Stimulated activated naive CD4-positive, alpha-beta T cell (primary cell): ENCODE measurements around the gene HEXD.
"Not testable (repeated sequence)": the region's sequence is repeated elsewhere in the genome, so short reads cannot be mapped to it uniquely, and the experiment has no call there.

Experiments
- DNase-seq, 6 experiments: peaks; one replicate each; lab custom pipeline; 2025; lab: John Stamatoyannopoulos, UW

The HEXD gene

GRCh38 chr17:82440991-82441627 lies 23.0 kb downstream of the HEXD start:
- no peak for DNase-seq

GRCh38 chr17:82441691-82442487 lies 23.7 kb downstream of the HEXD start:
- no peak for DNase-seq

DNA sequence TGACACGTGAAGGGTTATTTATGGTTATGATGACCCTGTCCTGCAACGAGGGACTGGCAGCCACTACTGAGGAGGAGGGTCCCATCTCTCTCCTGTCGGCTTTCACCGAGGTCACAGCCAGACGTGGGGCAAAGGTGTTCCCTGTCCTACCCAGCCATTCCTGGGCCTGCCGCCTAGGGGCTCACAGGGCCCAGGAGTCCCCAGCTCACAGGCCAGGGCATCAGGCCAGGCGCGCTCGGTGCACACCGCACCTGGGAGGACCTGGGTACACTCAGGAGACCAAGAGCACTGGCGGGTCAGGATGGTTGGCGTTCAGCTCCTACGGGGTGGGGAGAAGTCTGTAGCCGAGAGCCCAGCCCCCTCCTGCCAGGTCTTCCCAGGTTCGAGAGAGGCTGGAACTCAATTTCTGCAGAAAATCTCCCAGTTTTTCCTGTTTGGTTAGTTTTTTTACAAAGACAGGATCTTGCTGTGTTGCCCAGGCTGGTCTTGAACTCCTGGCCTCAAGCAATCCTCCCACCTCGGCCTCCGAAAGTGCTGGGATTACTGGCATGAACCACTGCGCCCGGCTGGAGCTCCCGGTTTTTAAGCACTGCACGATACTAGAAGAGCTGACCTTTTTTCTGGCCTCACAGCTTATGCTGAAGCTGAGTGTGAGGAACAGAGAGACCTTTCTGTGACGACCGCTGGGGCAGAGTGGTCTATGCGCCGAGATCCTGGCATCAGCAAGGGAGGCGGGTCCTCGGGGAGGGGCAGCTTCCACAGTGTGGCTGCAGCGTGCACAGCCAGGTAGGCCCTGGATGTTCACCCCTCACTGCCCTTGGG lies 24.7 kb downstream of the HEXD start:
- DNase-seq, result no peak

DNA sequence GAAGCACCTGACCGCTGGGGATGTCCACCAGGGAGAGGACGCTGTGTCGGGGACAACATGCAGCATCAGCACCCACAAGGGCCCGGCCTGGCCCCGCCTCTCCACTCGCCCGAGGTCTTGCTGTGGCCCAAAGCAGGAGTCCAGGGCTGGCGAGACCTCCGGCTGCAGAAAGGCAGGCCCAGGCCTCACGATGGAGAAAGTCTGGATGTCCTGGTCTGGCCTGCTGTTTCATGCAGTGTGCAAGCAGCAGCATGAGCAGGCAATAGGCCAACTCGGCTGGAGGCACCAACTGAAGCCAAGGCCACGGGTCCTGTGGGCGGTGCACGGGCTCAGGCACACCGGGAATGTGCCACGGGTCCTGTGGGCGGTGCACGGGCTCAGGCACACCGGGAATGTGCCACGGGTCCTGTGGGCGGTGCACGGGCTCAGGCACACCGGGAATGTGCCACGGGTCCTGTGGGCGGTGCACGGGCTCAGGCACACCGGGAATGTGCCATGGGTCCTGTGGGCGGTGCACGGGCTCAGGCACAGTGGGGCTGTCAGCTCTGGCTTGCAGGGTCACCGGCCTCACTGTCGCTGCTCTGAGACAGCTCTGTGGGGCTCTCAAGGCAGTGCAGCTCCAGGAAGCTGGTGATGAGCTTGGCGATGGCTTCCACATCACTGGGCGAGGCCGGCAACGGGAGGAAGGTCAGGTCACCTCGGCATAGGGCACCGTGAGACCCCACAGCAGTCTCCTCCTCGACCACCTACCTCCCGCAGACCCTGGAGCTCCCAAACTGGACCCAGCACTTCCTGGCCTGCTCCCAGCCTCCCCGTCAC lies 25.5 kb downstream of the HEXD start:
- DNase-seq, result no peak

DNA sequence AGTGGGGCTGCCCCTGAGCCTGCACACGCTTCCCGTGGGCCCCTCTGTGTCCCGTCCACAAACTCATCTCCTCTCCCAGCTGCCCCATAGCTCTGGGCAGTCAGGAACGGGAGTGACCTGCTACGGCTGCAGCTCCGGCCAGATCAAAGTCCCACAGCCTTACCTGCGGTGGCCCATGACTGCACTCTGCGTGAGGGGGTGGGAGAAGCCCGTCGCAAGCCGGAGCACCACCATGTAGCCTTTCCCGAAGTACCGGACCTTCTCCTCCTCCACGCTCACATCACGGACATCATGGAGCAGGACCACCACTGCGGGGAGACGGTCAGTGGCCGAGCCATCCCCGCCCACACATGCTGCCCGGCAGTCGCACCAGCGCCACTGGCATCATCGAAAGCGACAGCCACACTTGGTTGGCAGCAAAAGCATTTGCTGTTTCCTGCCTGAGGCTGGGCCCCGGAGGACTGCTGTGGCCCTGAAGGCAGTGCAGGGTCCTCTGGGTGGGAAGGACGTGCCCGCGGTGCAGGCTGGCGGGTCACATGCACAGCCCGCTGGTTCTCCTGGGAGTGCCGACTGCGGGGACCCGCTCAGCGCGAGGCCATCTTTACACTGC lies 26.2 kb downstream of the HEXD start:
- DNase-seq, result no peak

DNA sequence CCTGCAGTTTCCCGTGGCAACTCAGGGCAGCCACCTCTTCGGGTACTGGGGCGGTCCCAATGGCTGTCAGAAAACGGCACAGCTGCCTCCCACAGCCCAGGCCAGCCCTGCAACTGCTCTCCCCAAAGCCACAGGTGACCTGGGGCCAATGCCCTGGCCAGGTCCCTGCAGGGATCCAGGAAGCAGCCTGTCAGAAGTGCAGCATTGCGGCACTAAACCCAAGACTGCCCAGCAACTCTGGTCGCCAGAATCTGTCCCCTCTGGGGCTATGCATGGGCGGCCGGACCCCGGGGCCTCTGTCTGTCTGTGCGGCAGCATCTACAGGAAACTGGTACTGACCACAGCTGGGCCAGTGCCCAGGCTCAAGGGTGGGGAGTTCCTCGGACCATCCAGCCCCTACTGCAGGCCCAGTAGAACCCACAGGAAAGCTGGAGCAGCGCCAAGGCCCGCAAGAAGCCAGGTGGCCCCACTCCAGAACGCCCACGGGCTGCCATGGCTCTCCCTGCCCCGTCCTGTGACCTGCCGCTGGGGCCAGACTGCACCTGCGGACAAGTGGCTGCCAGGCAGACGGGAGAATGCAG lies 26.9 kb downstream of the HEXD start:
- DNase-seq, result no peak

DNA sequence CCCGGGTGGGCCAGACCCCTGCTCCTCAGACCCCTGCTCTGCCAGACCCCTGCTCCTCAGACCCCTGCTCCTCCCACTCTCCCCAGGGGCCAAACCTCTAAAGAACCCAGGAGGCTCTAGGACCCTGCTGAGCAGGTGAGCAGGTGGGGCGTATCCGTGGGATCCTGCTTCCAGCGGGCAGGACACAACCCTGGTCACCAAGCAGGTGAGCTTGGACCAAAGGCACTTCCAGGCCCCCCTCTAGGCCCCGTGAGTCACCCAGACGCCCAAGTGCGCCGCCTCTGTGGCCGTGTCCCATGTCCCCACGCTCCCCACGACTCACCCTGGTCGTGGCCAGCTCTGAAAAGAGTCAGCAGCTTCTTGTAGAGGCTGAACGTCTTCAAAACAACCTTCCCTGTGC lies 27.4 kb downstream of the HEXD start:
- no peak for DNase-seq

DNA sequence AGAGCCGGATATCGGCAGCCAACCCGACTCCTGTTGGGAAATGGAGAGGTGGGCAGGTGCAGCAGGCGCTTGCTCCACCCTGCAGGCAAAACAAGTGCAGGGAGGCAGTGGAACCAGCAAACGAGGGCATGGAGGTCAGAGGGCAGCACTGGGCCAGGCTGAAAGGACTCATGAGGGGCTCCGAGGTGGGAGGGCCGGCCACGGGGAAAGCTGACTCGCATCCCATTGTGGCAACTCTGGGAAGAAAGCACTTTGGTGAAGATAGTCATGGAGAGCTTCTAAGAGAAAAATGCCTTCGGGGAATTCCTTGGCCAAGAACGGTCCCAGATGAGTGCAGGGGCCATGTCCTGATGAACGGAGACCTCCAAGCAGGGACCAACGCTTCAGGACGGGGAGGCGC lies 28.0 kb downstream of the HEXD start:
- no peak for DNase-seq

DNA sequence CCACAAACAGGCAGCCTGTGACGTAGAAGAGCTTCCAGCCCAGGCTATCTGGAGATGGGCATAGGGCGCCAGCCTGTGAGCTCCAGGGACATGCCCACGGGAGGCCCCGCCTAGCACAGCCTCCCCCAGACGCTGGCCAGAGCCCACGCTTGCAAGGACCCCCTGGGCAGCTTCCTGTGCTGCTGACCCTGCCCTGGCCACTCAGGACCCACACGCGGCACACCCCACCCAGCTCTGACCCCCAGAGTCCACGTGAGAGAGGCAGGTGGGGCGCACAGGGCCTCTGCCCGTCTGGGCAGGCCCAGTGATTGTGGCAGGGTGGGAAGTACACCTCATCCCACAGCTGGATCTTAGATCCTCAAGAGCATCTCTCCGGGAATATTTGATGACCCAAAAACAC lies 28.5 kb downstream of the HEXD start:
- DNase-seq, result no peak

- no peak for DNase-seq
These were observed 29.7 kb downstream of the HEXD start for GRCh38 chr17:82447876-82448275.

DNA sequence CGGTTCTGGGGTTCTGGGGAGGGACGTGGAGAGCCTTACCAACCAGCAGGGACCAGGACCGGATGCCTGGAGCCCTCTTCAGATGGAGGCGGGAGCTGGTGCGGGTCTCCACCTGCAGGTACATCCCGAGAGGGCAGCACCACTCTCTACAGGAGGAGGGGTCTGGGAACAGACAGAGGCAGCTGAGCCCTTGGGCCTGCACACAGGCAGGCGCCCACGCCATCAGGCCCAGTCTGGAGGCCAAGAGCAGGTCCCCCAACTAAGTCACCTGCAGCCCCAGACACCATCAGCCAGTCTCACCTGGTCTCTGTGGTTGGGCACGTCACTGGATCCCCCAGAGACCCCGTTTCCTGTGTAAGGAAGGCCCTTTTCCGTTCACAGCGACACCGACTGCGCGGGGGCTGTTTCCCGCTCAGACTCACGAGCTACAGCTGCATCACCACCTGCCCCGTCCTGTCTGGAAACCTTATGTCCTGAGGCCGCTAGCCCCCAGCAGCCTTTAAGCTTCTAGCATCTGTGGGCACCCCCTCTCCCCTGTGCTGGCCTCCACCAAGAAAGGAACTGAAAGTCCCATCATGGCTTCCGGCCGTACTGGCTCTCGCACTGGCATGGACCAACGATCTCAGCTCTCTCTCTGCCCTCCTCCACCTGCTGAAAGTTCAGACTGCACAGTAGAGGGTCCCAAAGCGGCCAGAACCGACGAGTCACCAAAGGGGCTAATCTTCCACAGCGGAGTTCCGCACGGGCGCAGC lies 31.2 kb downstream of the HEXD start:
- DNase-seq, result peak; percentile 50 to 80 (median 71)

DNA sequence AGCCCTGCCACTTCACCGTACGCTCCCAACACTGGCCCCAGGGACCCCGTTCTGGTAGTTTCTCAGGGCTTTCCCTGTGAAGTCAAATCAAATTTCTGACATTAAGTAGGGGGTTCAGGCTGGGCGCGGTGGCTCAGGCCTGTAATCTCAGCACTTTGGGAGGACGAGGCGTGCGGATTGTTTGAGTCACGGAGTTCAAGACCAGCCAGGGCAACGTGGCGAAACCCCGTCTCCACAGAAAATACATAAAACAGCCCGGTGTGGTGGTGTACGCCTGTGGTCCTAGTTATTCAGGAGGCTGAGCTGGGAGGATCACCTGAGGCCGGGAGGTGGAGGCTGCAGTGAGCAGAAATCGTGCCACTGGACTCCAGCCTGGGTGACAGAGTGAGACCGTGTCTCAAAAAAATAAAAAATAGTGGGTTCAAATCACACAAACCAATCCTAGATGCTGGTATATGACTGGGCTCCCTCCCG lies 31.8 kb downstream of the HEXD start:
- peak in 1 of 6 experiments; percentile 45 for DNase-seq

- peak; percentile 91 to 95 (median 94) for DNase-seq
These were observed 32.4 kb downstream of the HEXD start, which contains the start of gene CYBC1 for GRCh38 chr17:82450357-82451106. Gene CYBC1 (minus strand): TSS chr17:82450752. CDS start chr17:82449254, 1,498 bp downstream.

GRCh38 chr17:82452162-82452561 lies 34.0 kb downstream of the HEXD start:
- no peak for DNase-seq

DNA sequence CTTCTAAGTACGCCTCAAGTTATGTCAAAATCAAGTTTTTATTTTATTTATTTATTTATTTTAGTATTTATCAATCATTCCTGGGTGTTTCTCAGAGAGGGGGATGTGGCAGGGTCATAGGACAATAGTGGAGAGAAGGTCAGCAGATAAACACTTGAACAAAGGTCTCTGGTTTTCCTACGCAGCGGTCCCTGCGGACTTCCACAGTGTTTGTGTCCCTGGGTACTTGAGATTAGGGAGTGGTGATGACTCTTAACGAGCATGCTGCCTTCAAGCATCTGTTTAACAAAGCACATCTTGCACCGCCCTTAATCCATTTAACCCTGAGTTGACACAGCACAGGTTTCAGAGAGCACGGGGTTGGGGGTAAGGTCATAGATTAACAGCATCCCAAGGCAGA lies 35.0 kb downstream of the HEXD start:
- DNase-seq, result not testable (repeated sequence)

DNA sequence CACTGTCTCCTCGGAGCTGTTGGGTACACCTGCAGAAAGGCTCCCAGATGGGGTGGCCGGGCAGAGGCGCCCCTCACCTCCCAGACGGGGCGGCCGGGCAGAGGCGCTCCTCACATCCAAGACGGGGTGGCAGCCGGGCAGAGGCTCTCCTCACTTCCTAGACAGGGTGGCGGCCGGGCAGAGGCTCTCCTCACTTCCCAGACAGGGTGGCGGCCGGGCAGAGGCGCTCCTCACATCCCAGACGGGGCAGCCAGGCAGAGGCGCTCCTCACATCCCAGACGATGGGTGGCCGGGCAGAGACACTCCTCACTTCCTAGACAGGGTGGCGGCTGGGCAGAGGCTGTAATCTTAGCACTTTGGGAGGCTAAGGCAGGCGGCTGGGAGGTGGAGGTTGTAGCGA lies 35.6 kb downstream of the HEXD start:
- DNase-seq, result not testable (repeated sequence)

- no peak for DNase-seq
These were observed 39.2 kb downstream of the HEXD start for GRCh38 chr17:82457073-82457928.

- DNase-seq, result no peak
These were observed 39.7 kb downstream of the HEXD start for GRCh38 chr17:82457929-82458178.
